NT2/D1 (cell line): ENCODE data around the gene NR0B2.

Source experiments
- YY1 ChIP-seq: IDR thresholded peaks from 2 replicates; pipeline ENCODE4 v1.6.1; 2011; ENCODE audit not compliant: insufficient read length, insufficient read depth
- ZNF274 ChIP-seq: IDR thresholded peaks from 2 replicates; pipeline ENCODE4 v1.6.1; 2011; ENCODE audit warnings: mild to moderate bottlenecking, low read depth, low read length

- TF ChIP-seq YY1 (no peak), ZNF274 (no peak)
Measured at GRCh38 chr1:26861889-26862378, 51.8 kb downstream of the NR0B2 start.
